Measurements from ENCODE around the gene TP53RK. TPM values are rescaled to one million over a fixed set of nuclear protein-coding genes. Genes with fewer than 3 reads are reported as not detected.

TP53RK gene
- total RNA-seq, 1 experiment from 2014 or later: 21.5 TPM

- no peak overlapping the region for H4K8ac ChIP-seq (replicated peaks; ENCODE audit: insufficient read length, low read depth, low read length)
These were observed 52.2 kb downstream of the TP53RK start for GRCh38 chr20:46637020-46637419.

More at GRCh38 chr20:46637020-46637419, 52.2 kb downstream of the TP53RK start:
- Histone ChIP-seq H4K91ac (ENCODE audit: insufficient read length, low read depth, low read length) (no peak overlapping the region), H3K4ac (ENCODE audit: low read depth, low read length) (no peak overlapping the region), H2AFZ (ENCODE audit: low read length) (no peak overlapping the region), H2AK5ac (ENCODE audit: insufficient read length, low read length) (no peak overlapping the region), H3K4me1 (ENCODE audit: insufficient read depth, low read length) (no peaks in the 10 kb centered on the region), H2BK120ac (ENCODE audit: low read depth, low read length, poor library complexity, severe bottlenecking) (no peak overlapping the region), H3T11ph (ENCODE audit: low read length) (no peak overlapping the region), H3K27me3 (ENCODE audit: insufficient read depth, low read length) (no peaks in the 10 kb centered on the region), H2BK20ac (ENCODE audit: low read depth, low read length, poor library complexity, severe bottlenecking) (no peak overlapping the region), H4K20me1 (ENCODE audit: control insufficient read depth, insufficient read depth, insufficient read length) (peaks cover 3% of the 10 kb centered on the region), H3K27ac (ENCODE audit: insufficient read length, low read depth, low read length) (no peak overlapping the region), H2BK12ac (ENCODE audit: insufficient read length, low read depth, low read length) (no peak overlapping the region), H3K4me2 (ENCODE audit: insufficient read depth, insufficient read length, low read length) (no peak overlapping the region), H3K79me1 (ENCODE audit: insufficient read depth, low read depth, low read length, poor library complexity, severe bottlenecking) (no peaks in the 10 kb centered on the region), H2BK15ac (ENCODE audit: low read depth, low read length) (no peak overlapping the region), H2BK5ac (ENCODE audit: insufficient read length, low read length) (no peak overlapping the region), H3K9me3 (ENCODE audit: control insufficient read depth, low read depth, low read length) (no peaks in the 10 kb centered on the region), H3K14ac (ENCODE audit: insufficient read depth, low read length) (no peak overlapping the region), H4K5ac (ENCODE audit: insufficient read length, low read depth, low read length) (no peak overlapping the region), H3K79me2 (ENCODE audit: insufficient read depth, low read length) (no peaks in the 10 kb centered on the region), H3K56ac (ENCODE audit: insufficient read length, low read depth, low read length) (no peak overlapping the region), H3K9ac (ENCODE audit: extremely low read depth, insufficient read length, low read length) (no peak overlapping the region), H3K18ac (ENCODE audit: insufficient read length, low read depth, low read length) (no peak overlapping the region), H3K23me2 (ENCODE audit: insufficient read length, low read depth, low read length, poor library complexity, severe bottlenecking) (no peaks in the 10 kb centered on the region), H3K23ac (ENCODE audit: insufficient read length, low read depth, low read length) (no peak overlapping the region)
- peaks cover 1 to 6% (median 2%) of the 10 kb centered on the region in 3 experiments; a peak in 4 of 7 replicates for H3K36me3 Mint-ChIP-seq (ENCODE audit: insufficient read depth in 1 of 3, low read depth in 3 of 3)
- H3K4me1 Mint-ChIP-seq: peaks cover 37 to 40% of the 10 kb centered on the region in 2 experiments
- no peak overlapping the region for H3K27ac Mint-ChIP-seq
- peaks cover 2% of the 10 kb centered on the region; the same call in 1 of the 2 replicates for H3K27me3 Mint-ChIP-seq (ENCODE audit: low read depth)
- no peak overlapping the region for H3K4me3 Mint-ChIP-seq
- no peaks in the 10 kb centered on the region; a peak in 2 of 5 replicates for H3K9me3 Mint-ChIP-seq
- TF ChIP-seq CTCF (conservative IDR thresholded peaks at IDR 0.05): no peak
- DNase-seq: no peak
- WGBS (ENCODE audit: extremely low coverage, insufficient read length, low lambda C conversion rate): no CpG with 5 or more reads among the region's 11 CpGs
